GM12878 (cell line): ENCODE data around the gene CYP26C1. TPM values are rescaled to one million over a fixed set of nuclear protein-coding genes. Genes with fewer than 3 reads are reported as not detected.

ENCODE experiments used
- ATAC-seq: fragments of 200-7000 bp; cut with Tn5 transposase; 3 replicates; pipeline ENCODE4 v1.9.1; 2020; ENCODE audit warnings: mild to moderate bottlenecking, moderate library complexity
- BruUV-seq: library from RNA; stranded (reverse); fragments of 400-500 nt; replicated peaks from 2 replicates; lab custom pipeline; 2021; lab: Mats Ljungman, UMichigan
- CTCF ChIA-PET: fragments of 300-600 bp; sonication (Branson Sonifier 250); formaldehyde crosslinking; extraction: SDS; loops from one replicate; lab custom pipeline; 2021; ENCODE audit warnings: inconsistent platforms; lab: Yijun Ruan, JAX
- POLR2A ChIA-PET: fragments of 350-600 bp; formaldehyde crosslinking; extraction: SDS; loops from one replicate; lab custom pipeline; 2021; ENCODE audit warnings: inconsistent platforms; lab: Charles Lee
- RAD21 ChIA-PET: fragments of 300-600 bp; sonication (Branson Sonifier 250); formaldehyde crosslinking; loops from one replicate; lab custom pipeline; 2023; ENCODE audit warnings: antibody characterized with exemption; ENCODE audit not compliant: unreplicated experiment; lab: Charles Lee
- SMC1A ChIA-PET: fragments of 300-600 bp; sonication (Branson Sonifier 250); formaldehyde crosslinking; loops from one replicate; lab custom pipeline; 2023; ENCODE audit not compliant: unreplicated experiment, uncharacterized antibody; lab: Charles Lee
- DNase-seq: peaks from one replicate; pipeline ENCODE4 v3.0.0-alpha.2; 2011; ENCODE audit warnings: low read depth, low spot score
- FAIRE-seq: peaks from 3 replicates; lab custom pipeline; 2011; peaks lifted over from hg19 to GRCh38; lab: Jason Lieb, UNC
- H2AFZ ChIP-seq: 2 replicates; pipeline ENCODE4 v1.6.0; 2011; ENCODE audit warnings: low read depth, low read length, control low read depth; ENCODE audit not compliant: control insufficient read depth
- H3K27ac ChIP-seq: 2 replicates; pipeline ENCODE4 v1.5.1; 2011; ENCODE audit warnings: control low read depth; ENCODE audit not compliant: control insufficient read depth, insufficient read depth
- H3K27me3 ChIP-seq, 2 experiments: replicated peaks in 1 of 2; 2 replicates each; pipeline versions ENCODE4 v1.6.0 to v1.6.1; 2011; ENCODE audit warnings: low read length in 1 of 2; ENCODE audit not compliant: control insufficient read depth in 2 of 2, insufficient read depth in 2 of 2
- H3K36me3 ChIP-seq, 2 experiments: 2 replicates each; pipeline ENCODE4 v1.5.1; 2011; ENCODE audit warnings: low read length in 1 of 2; ENCODE audit not compliant: control insufficient read depth in 2 of 2, insufficient read depth in 2 of 2
- H3K4me1 ChIP-seq: 2 replicates; pipeline ENCODE4 v1.6.1; 2011; ENCODE audit warnings: mild to moderate bottlenecking, low read length, moderate library complexity, mixed read lengths; ENCODE audit not compliant: control insufficient read depth, insufficient read depth
- H3K4me2 ChIP-seq: 2 replicates; pipeline ENCODE4 v1.6.0; 2011; ENCODE audit warnings: control low read depth; ENCODE audit not compliant: control insufficient read depth, insufficient read depth
- H3K4me3 ChIP-seq: fragments of 200-600 bp; sonication (generic); 2 replicates; pipeline ENCODE4 v1.5.1; 2016
- H3K79me2 ChIP-seq: 2 replicates; pipeline ENCODE4 v1.6.0; 2011; ENCODE audit warnings: low read length; ENCODE audit not compliant: control insufficient read depth, insufficient read depth
- H3K9ac ChIP-seq: 2 replicates; pipeline ENCODE4 v1.8.0; 2011; ENCODE audit warnings: low read length, control low read depth, mixed read lengths; ENCODE audit not compliant: control insufficient read depth, insufficient read depth
- H3K9me3 ChIP-seq: replicated peaks from 3 replicates; pipeline ENCODE4 v1.5.1; 2011; ENCODE audit warnings: mild to moderate bottlenecking, low read length; ENCODE audit not compliant: control insufficient read depth, insufficient read depth
- H4K20me1 ChIP-seq: 2 replicates; pipeline ENCODE4 v1.6.0; 2011; ENCODE audit not compliant: control insufficient read depth, insufficient read depth
- IKZF2 ChIP-seq, 2 experiments: fragments of 450-650 bp; IDR thresholded peaks; 2 replicates each; pipeline ENCODE4 v1.6.1; 2017; ENCODE audit warnings: mild to moderate bottlenecking in 2 of 2, moderate library complexity in 2 of 2
- JUNB ChIP-seq: IDR thresholded peaks from 2 replicates; pipeline ENCODE4 v1.6.1; 2016; ENCODE audit warnings: antibody characterized with exemption, mild to moderate bottlenecking
- MLLT1 ChIP-seq: fragments of 450-650 bp; IDR thresholded peaks from 2 replicates; pipeline ENCODE4 v1.6.1; 2016; ENCODE audit warnings: mild to moderate bottlenecking
- NBN ChIP-seq: fragments of 450-650 bp; IDR thresholded peaks from 2 replicates; pipeline ENCODE4 v1.6.1; 2016
- TCF7 ChIP-seq: IDR thresholded peaks from 2 replicates; pipeline ENCODE4 v1.6.1; 2014; ENCODE audit warnings: antibody characterized with exemption, borderline replicate concordance
- WGBS: methylation state at CpG from one replicate; pipeline ENCODE4 v1.1.6; 2016; ENCODE audit warnings: low lambda C conversion rate; ENCODE audit not compliant: insufficient replicate concordance, insufficient coverage; ENCODE audit errors: missing lambda C conversion rate; 5-methylcytosine and 5-hydroxymethylcytosine counted together
- in situ Hi-C: fragments of 300-500 bp; cut with MboI; formaldehyde crosslinking; loops from 9 replicates; pipeline ENCODE4 v1.14.3; 2018; ENCODE audit warnings: mixed read lengths
- intact Hi-C: fragments of 100-400 bp; cut with micrococcal nuclease; formaldehyde crosslinking; loops from one replicate; pipeline ENCODE4 v1.14.2; 2022; ENCODE audit not compliant: unreplicated experiment
- polyA plus RNA-seq, 11 experiments: library from polyadenylated mRNA; depleted of rRNA in 4 of 11; unstranded in 6 of 11; stranded (reverse) in 5 of 11; fragments of >200 nt; fragmentation: Nextera tagmentation in 4 of 11; fragmentation: Illumina TruSeq in 1 of 11; extraction: Ambion mirVana in 4 of 11; extraction: Trizol in 1 of 11; gene quantifications; 1 replicate in 1 of 11; 2 replicates in 10 of 11; pipeline versions ENCODE4 v1.2.1 to v1.2.3, GENCODE V29; 2011 to 2016; ENCODE audit warnings: inconsistent platforms in 2 of 11, missing spikeins in 2 of 11, low read depth in 1 of 11
- total RNA-seq, 4 experiments: library from RNA; depleted of rRNA in 3 of 4; stranded (reverse); fragments of >200 nt in 3 of 4; fragmentation: Illumina TruSeq in 1 of 4; extraction: Trizol in 1 of 4; gene quantifications; 2 replicates each; pipeline versions ENCODE4 v1.2.1 to v1.2.3, GENCODE V29; 2013 to 2021

The CYP26C1 gene
- total and polyA plus RNA-seq, 10 of the 15 experiments (the other 5 are each of a cell fraction or from before 2014, with no cell fraction given), result under 0.01 to 0.08 TPM; not detected in 8

- TF ChIP-seq MLLT1 (no peak), JUNB (no peak), IKZF2 (IDR thresholded peaks at IDR 0.05) (no peak), NBN (no peak)
- TF ChIP-seq, all 136 proteins: peak for 0
Observed at GRCh38 chr10:93064874-93065660, 4.5 kb downstream of the CYP26C1 start (continued).

DNA sequence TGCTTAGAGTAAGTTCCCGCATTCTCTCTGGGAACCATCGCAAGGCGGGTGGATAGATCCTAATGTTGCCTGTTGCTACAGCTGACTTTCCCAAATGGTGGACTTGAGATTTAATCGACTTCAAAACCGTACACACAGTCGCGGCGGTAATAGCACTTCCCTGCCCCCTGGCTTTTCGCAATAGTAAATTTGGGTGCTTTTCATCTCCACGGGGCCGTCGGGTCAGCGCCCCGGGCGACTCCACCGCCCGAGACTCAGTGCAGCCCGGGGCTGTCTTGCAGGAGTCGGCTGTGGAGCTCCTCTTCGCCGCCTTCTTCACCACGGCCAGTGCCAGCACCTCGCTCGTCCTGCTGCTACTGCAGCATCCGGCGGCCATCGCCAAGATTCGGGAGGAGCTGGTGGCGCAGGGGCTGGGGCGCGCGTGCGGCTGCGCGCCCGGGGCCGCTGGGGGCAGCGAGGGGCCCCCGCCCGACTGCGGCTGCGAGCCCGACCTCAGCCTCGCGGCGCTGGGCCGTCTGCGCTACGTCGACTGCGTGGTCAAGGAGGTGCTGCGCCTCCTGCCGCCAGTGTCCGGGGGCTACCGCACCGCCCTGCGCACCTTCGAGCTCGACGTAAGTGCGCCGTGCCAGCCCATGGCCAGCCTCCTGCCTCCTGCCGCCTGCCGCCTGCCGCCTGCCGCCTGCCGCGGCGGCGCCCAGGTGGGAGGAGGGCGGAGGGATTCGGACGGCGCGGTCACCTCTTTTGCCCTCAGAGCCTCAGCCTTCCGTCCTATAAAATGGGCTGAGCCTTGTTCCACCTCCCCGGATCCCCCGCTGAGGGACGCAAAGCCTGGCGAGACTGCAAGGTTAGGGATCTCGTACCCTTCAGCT lies 5.3 kb downstream of the CYP26C1 start:
- no peak overlapping the region for H3K27ac ChIP-seq
- H3K36me3 ChIP-seq, result no peaks in the 10 kb centered on the region
- H3K9me3 ChIP-seq, result no peaks in the 10 kb centered on the region
- peaks cover 8 to 36% of the 10 kb centered on the region in 2 experiments for H3K27me3 ChIP-seq
- ChIA-PET RAD21 (no interaction called here), CTCF (no interaction called here), SMC1A (interaction anchor here (0.6 kb wide), 1 partner anchor 30 kb away, joined by 3 read pairs; no protein-coding TSS in a partner anchor), POLR2A (no interaction called here)
- ATAC-seq, result no peak
- TF ChIP-seq TCF7, result no peak
- intact Hi-C loops (no loop called here), in situ Hi-C loops (no loop called here)
- no peaks in the 10 kb centered on the region for H3K4me1 ChIP-seq
- no peaks in the 10 kb centered on the region for H3K79me2 ChIP-seq
- no peaks in the 10 kb centered on the region for H4K20me1 ChIP-seq
- WGBS, result 25% methylated on average over 80 of the region's 81 CpGs
- BruUV-seq, result no TSS peak
- no peak overlapping the region for H3K4me2 ChIP-seq
- no peak for DNase-seq
- H2AFZ ChIP-seq, result no peak overlapping the region
- H3K9ac ChIP-seq, result no peak overlapping the region
- H3K4me3 ChIP-seq, result no peak overlapping the region
- FAIRE-seq, result no peak
